GM18870 (cell line): ENCODE data around the gene PRKG1.
"Not testable (repeated sequence)": the region's sequence is repeated elsewhere in the genome, so short reads cannot be mapped to it uniquely, and the experiment has no call there.

Experiments
- ATAC-seq: cut with Tn5 transposase; IDR thresholded peaks from one replicate; pipeline ENCODE4 v1.9.1; 2021; ENCODE audit warnings: moderate library complexity; ENCODE audit not compliant: unreplicated experiment

The PRKG1 gene

DNA sequence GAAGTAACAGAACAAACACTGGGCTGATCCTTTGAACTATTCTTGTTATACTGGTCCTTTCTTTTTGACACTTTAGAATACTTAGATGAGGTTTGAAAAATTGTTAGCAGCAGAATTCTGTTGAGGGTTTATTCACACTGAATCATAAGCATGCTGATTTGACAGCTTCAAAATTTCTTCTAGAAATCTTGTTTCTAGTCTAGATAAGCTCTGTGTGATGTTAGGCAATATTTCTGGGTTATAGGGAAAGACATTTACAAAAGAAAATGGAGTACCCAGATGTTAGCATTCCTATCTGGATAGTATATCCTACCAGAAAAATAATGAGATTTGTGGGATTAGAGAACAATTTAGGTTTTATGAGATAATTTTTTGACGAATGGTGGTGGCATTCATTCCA, 613.0 kb downstream of the PRKG1 start:
- ATAC-seq: no peak

DNA sequence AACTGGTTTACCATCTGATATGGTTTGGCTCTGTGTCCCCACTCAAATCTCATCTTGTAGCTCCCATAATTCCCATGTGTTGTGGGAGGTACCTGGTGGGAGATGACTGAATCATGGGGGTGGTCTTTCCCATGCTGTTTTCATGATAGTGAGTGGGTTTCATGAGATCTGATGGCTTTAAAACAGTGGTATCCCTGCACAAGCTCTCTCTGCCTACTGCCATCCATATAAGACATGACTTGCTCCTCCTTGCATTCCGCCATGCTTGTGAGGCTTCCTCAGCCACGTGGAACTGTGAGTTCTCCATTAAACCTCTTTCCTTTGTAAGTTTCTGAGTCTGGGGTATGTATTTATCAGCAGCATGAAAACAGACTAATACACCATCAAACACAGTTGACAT, 614.5 kb downstream of the PRKG1 start:
- ATAC-seq: not testable (repeated sequence)

DNA sequence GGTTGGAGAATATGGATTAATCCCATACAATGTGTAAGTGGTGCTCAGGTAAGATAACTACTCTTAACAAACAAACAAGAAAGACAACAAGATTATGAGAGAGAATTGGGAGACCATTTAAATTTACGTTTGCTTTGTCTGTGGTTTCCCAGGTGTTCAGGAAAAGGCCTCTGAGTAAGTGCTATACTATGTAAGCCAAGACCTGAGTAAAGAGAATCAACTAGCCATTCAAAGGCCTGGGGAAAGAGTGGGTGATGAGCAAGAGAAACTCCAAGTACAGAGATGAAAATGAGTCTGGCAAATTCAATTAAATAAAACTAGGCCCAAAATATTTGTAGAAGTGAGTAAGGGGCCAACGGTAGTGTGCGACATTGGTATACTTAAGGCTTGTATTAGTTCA, 615.2 kb downstream of the PRKG1 start:
- no peak for ATAC-seq

DNA sequence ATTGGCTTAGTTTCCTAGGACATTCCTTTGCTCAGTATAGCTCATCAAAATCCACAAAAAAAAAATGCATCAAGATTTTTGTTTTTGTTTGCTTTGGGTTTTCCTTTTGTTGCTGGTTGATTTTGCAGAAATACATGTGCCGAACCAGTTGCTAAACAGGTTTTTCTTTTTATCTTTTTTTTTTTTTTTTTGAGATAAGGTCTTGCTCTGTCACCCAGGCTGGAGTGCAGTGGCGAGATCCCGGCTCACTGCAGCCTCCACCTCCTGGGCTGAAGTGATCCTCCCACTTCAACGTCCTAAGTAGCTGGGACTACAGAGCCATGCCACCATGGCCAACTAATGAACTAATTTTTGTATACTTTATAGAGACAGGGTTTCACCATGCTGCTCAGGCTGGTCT, 616.8 kb downstream of the PRKG1 start:
- ATAC-seq: no peak

DNA sequence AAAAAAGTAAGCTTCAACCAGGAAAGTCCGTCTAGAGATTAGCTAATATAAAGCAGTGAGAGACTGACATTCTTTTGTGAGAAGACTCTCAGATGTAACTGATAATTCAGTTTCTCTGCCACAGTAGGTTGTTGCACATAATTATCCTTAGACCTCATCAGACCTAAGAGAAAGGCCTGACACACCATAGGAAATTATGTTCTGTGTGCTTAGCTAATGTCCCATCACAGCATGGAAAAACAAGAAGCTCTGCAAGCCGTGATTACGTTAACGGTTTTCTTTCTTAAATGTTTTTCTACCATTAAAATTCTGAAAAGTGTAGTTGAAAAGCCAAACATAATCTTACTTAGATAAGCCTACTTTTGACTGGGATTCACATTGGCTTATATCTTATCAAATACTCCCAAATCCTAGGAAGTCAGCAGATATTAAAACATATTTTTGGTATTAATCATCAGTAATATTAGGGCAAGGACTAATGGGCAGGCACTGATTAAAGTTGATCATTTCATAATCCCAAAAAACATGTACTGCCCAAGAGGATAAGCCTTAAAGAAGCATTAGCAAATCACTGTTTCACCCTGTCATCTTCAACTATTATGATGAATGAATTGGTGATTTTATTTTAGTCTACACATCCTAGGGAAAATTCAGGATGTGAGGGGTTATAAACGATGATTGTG, 619.9 kb downstream of the PRKG1 start:
- no peak for ATAC-seq

DNA sequence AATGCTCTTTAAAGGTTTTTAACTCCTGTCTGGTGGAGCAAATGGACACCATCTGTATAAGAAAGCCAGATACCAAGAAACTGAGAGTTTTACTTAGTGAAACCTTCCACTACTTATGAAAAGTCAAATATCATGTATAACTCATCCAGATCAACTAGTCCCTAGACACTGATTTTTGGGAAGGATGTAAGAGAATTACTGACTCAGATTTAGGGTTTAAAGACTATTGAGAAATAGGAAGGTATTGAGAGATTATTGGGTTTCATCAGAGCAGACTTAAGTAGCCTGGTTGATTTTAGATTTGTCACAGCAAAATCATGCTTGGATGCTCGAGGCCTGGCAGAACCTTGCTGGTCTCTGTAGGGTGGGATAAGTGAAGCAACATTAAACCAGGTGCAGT, 622.0 kb downstream of the PRKG1 start:
- ATAC-seq: no peak

DNA sequence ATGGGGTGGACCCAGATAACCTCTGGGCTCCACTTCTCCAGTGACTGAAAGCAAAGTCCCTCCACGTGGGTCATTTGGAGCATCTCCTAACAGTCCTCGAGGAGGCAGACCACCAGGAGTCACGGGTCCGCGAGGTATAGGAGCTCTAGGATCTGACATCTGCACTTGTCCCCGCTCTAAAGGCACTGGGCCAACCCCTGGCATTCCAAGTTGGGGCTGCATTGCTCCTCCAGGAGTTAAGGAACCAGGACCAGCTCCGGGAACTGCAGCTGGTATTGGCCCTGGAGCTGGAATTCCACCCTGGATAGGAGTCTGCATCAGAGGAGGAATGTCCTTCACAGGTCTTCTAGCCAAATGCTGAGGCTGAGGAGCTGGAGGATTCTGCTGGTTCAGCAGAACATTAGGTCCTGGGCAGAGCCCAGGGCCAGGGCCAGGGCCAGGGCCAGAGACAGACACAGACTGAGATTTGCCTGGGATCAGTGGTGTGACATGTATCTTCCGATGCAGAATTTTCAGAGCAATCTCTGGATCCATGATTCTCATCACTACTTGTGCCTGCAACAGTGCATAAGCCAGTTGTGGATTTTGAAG, 624.3 kb downstream of the PRKG1 start:
- ATAC-seq: no peak

DNA sequence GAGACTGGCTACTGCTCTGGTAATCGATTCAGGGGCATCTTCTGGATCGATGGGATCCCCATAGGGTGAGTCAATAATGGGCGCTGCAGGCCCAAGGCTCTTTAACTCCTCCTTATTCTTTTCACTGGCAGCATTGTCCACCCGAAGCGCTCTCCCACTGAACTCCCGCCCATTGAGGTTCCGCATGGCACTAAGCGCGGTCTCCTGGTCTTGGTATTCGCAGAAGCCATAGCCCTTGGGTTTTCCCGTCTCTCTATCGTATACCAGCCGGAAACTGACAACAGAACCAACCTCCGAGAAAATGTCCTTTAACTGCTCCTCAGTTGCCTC, 624.8 kb downstream of the PRKG1 start:
- ATAC-seq: peak; percentile 30

DNA sequence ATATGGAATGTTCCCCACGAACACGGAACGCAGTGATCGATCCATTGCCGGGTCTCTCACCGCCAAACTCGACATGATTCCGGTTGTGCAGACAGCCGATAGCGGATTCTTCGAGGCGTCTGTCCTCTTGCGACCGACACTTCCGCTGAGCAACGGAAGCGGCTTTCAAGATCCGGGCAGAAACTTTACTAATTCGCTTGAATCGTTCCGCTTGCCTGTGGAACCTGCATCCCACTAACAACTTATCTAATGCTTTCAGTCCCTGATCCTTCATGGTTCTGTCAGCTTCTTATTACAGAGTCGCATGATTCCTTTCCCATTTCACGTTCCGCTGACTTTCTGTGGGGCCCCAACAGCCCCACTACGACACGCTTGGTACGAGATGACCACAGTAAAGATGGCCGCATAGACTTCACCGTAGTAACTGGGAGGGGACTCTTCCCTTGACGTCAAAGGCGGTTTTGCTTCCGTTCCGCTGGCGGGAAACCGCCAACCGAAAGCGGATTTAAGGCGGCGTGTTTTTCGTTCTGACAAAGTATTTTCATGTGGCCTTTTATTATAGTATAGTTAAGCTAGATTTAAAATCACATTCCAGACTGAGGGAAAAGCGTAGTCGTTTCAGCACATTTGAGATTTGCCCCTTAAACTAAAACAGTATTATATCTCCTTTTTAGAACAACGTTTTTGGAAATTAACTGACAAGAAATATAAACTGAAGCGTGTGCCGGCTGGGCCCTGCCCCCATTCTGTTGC, 625.4 kb downstream of the PRKG1 start, which contains the start of gene CSTF2T:
CSTF2T (minus strand) TSS at position 121 of the 753 bp plus-strand sequence; CDS start at position 75, 46 bp downstream.
- ATAC-seq: peak; percentile 96

DNA sequence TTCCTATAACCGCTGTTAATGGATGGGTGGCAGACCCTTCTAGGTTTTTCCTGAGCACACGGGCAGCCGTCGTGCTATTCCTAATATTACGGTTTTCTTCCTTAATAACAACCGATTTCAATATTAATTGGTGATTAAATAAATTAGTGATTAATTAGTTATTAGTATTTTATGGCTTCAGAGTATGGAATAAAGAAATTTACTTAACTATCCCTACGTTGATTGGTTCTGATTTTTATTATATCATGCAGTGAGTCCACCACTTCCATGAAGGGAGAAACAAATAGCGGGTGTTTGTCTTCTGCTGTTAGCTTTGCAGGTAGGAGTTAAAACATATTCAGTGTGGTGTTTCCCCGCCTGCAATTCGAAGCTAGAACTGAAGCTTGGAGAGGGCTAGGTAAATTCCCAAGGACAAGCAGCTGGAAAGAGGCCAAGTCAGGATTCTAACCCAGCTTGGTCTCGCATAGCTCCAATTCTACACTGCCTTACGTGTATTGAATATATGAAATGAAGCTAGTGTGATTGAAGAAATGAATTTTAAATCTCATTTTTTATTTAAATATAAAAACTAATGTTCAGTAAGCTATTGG, 626.0 kb downstream of the PRKG1 start:
- ATAC-seq: no peak

DNA sequence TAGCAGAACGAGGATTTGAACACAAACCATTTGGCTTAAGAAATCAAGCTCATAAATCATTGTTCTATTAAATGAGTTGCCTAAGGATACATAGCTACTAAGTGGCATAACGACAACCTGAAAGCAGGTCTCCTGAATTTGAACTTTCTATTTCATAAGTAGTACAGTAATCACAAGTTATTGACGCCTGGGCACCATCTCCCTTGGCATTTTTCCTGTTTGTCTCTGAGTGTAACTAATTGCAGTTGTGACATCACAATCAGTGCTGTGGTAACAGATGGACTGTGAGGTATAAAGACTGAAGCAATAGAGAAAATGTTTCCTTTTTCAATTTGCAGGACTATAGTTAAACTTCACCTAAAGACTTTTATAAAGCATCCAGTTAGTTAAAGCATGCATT, 631.5 kb downstream of the PRKG1 start:
- no peak for ATAC-seq

DNA sequence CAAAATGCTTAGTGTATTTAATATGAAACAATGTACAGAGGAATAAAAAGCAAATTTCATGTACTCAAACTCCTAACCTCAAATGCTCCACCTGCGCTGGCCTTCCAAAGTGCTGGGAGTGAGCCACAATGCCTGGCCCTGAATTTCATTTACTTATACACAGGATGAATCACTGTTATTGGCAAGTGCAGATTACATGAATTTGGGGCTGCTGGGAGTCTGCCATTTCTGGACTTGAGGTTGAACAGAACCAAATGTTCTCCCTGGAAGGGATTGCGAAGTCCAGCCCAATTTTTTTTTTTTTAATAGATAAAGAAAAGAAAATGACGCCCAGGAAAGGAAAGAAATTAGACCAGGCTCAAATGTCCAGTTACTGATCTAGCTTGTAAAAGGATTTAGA, 631.9 kb downstream of the PRKG1 start:
- ATAC-seq: no peak

DNA sequence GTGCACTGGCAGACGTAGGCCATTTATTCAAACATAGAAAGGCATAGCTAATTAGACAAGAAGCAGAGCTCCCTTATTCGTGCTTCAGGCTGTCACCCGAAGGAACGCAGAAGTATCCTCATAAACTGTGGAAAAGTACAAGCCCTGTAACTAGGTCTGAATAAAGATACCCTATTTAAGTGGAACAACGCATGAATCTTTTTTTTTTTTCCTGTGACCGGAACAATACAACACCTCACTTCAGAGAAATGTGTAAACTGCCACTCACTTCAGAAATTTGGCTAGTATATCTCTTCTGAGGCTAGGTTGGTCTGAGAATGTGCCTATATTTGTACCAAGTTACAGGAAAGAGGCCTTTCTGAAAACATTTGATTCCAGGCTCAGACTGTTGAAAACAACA, 633.1 kb downstream of the PRKG1 start:
- ATAC-seq: no peak

DNA sequence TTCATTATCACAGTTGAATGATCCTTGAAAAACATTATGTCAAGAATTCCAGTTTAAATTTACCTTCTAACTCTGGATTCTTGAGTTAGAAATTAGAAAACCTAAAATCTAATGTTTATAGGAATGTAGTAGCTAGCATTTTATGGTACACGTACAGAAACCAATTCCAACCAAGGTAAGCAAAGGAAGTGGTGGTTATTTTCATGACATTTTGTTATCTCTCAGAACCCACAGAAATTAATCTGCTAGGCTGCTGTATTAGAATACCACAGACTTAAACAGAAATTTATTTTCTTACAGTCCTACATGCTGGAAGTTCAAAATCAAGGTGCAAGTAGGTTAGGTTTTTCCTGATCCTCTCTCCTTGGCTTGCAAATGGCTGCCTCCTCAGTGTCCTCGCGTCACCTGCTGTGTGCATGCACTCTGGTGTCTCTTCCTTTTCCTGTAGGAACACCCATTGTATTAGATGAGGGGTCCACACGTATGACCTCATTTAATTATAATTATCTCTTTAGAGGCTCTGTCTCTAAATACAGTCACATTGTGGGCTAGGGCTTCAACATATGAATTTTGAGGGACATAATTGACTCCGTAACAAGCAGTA, 633.6 kb downstream of the PRKG1 start:
- ATAC-seq: no peak

DNA sequence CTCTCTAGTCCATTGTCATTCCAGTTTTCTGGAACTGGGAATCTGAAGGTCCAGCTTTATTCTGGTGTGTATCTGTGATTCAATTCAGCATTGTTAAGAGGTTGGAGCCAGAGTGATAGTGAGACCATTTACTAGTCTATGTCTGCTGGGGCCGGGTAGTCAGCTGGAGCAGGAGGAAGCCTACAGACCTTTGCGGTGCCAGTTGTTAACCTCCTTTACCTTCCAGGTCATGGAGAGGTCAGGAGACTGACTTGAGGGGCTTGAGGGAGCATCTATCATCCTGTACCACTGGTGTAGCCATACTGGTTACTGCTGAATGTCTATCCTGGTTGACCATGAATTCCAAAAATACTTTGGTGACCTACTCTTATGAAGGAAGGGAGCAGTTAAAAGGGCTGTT, 634.3 kb downstream of the PRKG1 start:
- ATAC-seq: no peak

DNA sequence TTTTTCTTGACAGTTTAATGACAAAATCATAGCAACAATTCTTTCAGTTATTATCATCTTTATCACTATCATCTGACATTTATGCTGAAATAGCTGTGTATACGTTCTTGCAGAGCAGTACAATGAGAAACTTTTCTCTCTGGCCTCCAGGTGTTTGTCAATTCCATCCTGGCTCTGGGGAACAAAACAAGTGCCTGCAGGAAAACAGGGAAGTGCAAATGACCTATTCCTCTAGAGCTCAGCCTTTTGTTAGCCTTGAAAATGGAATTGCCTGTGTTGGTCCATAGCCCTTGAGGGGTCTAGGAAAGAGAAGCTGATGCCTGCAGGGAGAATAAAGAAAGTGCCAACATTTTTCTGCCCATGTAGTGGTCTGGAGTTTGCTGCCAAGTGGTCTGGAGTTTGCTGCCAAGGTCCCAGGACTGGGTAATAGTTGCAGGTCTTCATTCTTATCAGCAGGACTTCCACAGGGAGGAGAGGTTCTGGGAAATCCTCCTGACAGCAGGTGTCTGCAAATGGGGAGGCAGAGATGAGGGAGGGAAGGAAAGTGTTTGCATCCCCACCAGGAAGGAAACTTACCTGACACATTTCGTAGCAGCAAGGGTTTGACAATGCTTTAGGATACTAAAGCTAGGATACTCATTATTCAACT, 635.2 kb downstream of the PRKG1 start:
- ATAC-seq: no peak

DNA sequence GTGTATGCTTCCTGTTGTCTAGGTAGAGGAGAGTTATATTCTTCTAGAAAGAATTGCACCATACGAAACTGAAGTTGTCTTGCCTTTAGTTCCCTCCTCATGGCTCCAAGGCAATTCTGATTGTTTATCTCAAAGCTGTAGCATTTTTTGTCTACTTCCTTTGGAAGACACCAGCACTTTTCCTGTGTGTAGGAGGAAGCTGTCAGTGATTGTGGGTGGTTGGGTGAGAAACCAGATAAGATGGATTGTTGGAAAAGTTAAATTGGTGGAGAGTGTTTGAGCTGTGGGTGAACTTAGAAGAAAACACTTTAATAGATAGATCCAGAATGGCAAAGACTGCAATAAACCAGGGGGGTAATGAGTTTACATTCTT, 637.2 kb downstream of the PRKG1 start:
- ATAC-seq: no peak

DNA sequence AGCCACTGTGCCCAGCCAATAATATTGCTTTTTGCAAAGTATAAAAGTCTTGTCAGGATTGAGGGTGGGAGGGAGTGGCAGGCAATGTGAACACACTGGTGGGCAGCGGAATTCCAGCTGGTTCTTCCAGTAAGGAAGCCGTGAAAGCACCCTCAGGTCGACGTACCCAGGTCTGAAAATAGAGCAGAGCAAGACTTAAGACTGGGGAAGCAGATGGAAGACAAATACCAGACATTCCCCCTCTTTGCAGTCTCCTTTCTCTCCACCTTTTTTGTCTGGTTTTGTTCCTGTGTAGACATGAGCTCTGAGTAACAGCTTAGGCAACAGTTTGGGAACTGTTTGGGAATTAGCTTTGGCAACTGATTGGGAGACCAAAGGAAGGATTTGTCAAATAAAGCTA, 642.7 kb downstream of the PRKG1 start:
- no peak for ATAC-seq

DNA sequence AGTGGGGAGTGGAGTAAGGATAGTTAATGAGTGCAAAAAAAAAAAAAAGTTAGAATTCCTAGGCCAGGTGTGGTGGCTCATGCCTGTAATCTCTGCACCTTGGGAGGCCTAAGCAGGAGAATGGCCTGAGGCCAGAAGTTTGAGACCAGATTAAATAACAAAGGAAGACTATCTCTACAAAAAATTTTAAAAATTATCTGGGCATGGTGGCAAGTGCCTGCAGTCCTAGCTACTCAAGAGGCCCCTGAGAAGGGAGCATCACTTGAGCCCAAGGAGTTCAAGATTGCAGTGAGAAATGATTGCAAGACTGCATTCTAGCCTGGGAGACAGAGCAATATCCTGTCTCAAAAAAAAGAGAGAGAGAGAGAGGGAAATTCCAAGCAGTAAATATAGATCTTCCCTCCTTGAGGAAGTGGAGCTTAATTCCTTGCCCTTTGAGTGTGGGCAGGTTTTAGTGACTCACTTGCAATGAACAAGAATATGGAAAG, 644.6 kb downstream of the PRKG1 start:
- ATAC-seq: no peak

DNA sequence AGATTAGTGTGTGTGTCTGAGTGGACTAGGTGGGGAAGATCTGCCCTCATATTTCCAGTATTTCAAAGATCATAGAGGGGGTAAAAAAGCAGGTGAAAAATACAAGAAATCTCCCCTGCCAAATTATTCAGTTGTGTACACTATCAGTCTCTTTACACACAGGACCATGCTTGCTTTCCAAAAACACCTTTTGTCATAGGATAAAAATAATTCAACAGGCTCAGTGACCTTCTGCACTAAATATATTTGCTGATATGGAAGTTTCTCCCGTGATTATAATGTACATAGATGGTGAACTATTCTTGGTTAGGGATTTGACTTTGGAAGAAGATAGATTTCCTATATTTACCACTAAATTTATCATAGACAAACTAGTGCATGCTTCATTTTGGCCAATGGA, 649.8 kb downstream of the PRKG1 start:
- no peak for ATAC-seq
